ENCODE data around the gene TRIAP1. TPM values are rescaled to one million over a fixed set of nuclear protein-coding genes. Genes with fewer than 3 reads are reported as not detected.
"Not testable (repeated sequence)": the region's sequence is repeated elsewhere in the genome, so short reads cannot be mapped to it uniquely, and the experiment has no call there.

TRIAP1 gene
- total RNA-seq, 4 donors from 2014 or later = 2.4 to 17.0 (median 7.0) TPM

DNA sequence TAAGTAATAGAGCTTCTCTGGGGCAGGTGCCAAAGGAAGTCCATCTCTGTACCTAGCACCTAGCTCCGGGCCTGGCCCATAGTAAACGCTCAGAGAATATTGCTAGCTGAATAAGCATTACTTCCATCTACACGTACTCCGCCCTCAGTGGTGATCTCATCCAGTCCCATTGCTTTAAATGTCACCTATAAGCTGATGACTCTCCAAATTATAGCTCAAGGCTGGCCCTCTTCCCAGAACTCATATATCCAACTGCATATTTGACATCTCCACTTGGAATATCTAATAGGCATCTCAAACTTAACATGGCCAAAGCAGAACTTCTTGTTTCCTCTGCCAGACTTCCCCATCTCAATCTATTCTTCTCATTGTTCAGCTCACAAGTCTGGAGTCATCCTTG is 42.8 kb upstream of the TRIAP1 start:
- no peaks in the 10 kb centered on the region for H3K27me3 ChIP-seq
- 89 to 94% methylated on average over 4 of the region's 4 CpGs for WGBS, 2 donors
- H3K4me3 ChIP-seq = no peak overlapping the region
- DNase-seq (ENCODE audit: low spot score in 2 of 2) = no peak
- peaks cover 0 to 19% (median 0%) of the 10 kb centered on the region in 3 donors for H3K36me3 ChIP-seq
- no peaks in the 10 kb centered on the region for H3K9me3 ChIP-seq
- TF ChIP-seq, protein P1, sequence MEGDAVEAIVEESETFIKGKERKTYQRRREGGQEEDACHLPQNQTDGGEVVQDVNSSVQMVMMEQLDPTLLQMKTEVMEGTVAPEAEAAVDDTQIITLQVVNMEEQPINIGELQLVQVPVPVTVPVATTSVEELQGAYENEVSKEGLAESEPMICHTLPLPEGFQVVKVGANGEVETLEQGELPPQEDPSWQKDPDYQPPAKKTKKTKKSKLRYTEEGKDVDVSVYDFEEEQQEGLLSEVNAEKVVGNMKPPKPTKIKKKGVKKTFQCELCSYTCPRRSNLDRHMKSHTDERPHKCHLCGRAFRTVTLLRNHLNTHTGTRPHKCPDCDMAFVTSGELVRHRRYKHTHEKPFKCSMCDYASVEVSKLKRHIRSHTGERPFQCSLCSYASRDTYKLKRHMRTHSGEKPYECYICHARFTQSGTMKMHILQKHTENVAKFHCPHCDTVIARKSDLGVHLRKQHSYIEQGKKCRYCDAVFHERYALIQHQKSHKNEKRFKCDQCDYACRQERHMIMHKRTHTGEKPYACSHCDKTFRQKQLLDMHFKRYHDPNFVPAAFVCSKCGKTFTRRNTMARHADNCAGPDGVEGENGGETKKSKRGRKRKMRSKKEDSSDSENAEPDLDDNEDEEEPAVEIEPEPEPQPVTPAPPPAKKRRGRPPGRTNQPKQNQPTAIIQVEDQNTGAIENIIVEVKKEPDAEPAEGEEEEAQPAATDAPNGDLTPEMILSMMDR (IDR thresholded peaks at IDR 0.05) = no peak
- no peak for TF ChIP-seq POLR2A (IDR thresholded peaks at IDR 0.05)
- no peaks in the 10 kb centered on the region for H3K4me1 ChIP-seq
- H3K27ac ChIP-seq = no peak overlapping the region

DNA sequence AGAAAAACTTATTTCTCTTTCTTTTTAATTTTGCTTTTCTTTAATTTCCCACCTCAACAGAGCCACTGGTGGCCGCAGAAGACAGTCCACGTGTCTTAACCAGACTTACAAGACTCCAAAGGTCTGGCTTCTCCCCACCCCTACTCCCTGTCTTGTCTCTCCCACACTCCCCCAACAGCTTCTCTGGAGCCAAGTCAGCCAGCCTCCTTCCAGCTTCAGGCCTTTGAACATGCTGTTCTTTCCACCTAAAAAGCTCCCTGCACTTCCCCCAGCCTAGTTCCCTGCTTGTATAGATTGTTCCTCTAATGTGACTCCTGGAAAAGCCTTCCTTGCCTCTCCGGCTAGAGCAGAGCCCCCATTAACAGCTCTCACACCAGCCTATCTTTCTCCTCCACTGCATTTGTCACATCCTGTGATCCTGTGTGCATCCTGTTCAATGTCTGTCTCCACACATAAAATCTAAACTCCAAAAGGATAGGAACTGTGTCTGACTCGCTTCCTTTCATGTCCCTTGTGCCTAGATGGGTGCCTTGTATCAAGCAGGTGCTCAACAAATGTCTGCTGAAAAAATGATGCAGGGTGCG is 42.0 kb upstream of the TRIAP1 start:
- TF ChIP-seq, protein P1 (IDR thresholded peaks at IDR 0.05) = no peak
- TF ChIP-seq POLR2A (IDR thresholded peaks at IDR 0.05) = no peak
- Histone ChIP-seq H3K9me3 (no peaks in the 10 kb centered on the region), H3K27ac (no peak overlapping the region), H3K4me1 (no peaks in the 10 kb centered on the region), H3K36me3 (peaks cover 0 to 19% (median 0%) of the 10 kb centered on the region in 3 donors), H3K27me3 (no peaks in the 10 kb centered on the region), H3K4me3 (no peak overlapping the region)
- WGBS, 2 donors = 71 to 75% methylated on average over 5 of the region's 5 CpGs
- no peak for DNase-seq (ENCODE audit: low spot score in 2 of 2)

DNA sequence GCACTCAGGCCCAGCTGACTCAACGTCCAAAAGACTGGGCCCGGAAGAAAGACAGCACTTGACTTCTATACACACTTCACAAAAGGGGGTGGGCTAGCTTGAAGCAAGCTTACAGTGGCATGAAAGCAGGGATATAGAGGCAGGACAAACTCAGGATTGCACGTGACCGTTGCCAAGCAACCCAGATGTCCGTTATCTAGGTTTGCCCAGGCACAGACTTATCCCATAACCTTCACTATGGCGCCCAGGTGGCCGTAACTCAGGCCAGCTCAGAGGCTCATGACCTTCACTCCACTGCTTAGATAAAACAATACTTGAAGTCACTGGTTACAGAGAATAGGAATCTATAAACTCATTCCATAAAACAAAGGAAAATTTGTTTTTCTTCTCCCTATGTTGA is 41.4 kb upstream of the TRIAP1 start:
- H3K36me3 ChIP-seq = peaks cover 0 to 25% (median 0%) of the 10 kb centered on the region in 3 donors
- not testable (repeated sequence) for DNase-seq (ENCODE audit: low spot score in 2 of 2); H3K4me3 ChIP-seq; H3K27ac ChIP-seq; H3K27me3 ChIP-seq; H3K9me3 ChIP-seq; H3K4me1 ChIP-seq
- WGBS, 2 donors = 75 to 79% methylated on average over 7 of the region's 7 CpGs

DNA sequence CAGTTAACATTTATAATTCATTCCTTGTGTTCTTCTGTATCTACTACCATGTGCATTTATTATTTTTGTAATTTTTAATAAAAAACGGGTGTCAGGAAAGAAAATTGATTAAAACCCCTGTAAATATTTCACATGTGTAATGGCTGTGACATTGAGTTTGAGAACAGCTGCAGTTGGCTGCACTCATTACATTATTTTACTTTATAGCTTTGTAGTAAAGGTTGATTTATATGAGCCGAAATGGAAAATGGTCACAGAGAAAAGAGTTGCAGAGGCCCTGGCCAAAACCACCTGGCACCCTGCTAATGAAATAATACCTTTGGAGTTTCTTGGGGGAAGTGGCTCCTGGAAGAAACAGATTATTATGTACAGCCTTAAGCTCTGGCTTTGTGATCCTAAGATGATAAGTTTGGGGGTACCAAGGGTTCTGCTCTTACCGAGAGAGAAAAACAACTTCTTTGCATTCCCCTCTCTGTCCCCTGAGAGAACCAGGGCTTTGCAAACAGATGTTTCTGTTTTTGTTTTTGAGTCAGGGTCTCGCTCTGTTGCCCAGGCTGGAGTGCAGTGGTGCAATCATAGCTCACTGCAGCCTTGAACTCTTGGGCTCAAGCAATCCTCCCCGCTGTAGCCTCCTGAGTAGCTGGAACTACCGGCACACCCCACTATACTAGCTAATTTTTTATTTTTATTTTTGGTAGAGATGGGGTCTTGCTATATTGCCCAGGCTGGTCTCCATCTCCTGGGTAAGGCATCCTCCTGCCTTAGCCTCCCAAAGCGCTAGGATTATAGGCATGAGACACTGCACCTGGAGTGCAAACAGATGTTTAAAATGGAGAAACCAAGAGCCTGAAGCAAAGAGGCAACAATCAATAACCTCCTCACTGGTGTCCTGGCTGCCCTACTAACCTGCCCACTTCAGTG is 40.0 kb upstream of the TRIAP1 start:
- Histone ChIP-seq H3K27ac (no peak overlapping the region), H3K36me3 (peaks cover 0 to 24% (median 0%) of the 10 kb centered on the region in 3 donors), H3K4me1 (no peaks in the 10 kb centered on the region), H3K4me3 (no peak overlapping the region), H3K9me3 (no peaks in the 10 kb centered on the region), H3K27me3 (no peaks in the 10 kb centered on the region)
- WGBS, 2 donors = 86 to 89% methylated on average over 7 of the region's 7 CpGs
- no peak for DNase-seq (ENCODE audit: low spot score in 2 of 2)
- TF ChIP-seq POLR2A (IDR thresholded peaks at IDR 0.05) = no peak

DNA sequence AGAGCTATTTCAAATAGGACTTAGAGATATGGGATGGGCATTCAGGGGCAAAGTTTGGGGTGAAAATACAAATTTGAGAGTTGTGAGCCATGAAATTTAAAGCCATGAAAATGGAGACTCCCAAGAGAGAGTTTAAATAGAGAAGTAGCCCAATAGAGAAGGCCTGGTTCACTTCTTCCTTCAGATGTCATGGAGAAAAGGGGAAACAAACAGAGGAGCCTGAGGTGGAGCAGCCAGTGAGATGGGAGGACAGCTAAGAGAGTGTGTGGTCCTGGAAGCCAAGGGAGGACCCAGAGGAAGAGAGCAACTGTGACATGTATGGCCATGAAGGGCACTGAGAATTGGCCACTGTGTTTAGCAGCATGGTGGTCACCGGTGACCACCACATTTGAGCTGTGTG is 37.4 kb upstream of the TRIAP1 start:
- WGBS, 2 donors = 94% methylated on average over 1 of the region's 1 CpG
- no peak overlapping the region for H3K27ac ChIP-seq
- TF ChIP-seq POLR2A (IDR thresholded peaks at IDR 0.05) (no peak), EP300 (IDR thresholded peaks at IDR 0.05) (no peak)
- TF ChIP-seq, protein P1 (IDR thresholded peaks at IDR 0.05) = no peak

More for the DNA sequence above, 37.4 kb upstream of the TRIAP1 start:
- H3K4me1 ChIP-seq = no peaks in the 10 kb centered on the region
- peaks cover 0 to 11% (median 0%) of the 10 kb centered on the region in 3 donors for H3K36me3 ChIP-seq
- H3K9me3 ChIP-seq = no peaks in the 10 kb centered on the region
- no peaks in the 10 kb centered on the region for H3K27me3 ChIP-seq
- H3K4me3 ChIP-seq = no peak overlapping the region
- no peak for DNase-seq (ENCODE audit: low spot score in 2 of 2)
